ENCODE data around the gene CACNA1F. TPM values are rescaled to one million over a fixed set of nuclear protein-coding genes. Genes with fewer than 3 reads are reported as not detected.

CACNA1F gene
- total and polyA plus RNA-seq, 9 of the 15 experiments (the other 6 are each of a cell fraction or from before 2014, with no cell fraction given): under 0.01 to 0.41 (median 0.03) TPM; not detected in 3

DNA sequence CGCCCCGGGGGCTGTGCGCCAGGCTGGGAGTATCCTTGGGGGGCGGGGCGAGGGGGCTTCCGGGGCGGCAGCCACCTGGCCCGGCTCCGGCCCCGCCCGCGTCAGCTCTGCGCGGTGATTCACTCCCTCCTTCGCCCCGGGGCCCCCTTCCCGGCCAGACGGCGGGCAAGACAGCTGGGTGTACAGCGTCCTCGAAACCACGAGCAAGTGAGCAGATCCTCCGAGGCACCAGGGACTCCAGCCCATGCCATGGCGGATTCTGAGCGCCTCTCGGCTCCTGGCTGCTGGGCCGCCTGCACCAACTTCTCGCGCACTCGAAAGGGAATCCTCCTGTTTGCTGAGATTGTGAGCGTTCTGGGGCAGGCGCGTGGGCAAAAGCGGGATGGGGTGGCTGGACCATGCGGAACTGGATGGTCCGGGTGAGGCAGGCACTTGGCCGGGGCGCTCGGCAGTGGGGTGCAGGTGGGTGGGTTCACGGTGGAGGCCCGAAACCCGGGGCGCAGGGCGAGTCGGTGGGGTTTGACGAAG, 61.3 kb downstream of the CACNA1F start, which contains the start of gene PLP2 (continued):
- TF ChIP-seq MGA (IDR thresholded peaks at IDR 0.05) (peak; percentile 28; the same call in 1 of the 2 replicates), E2F6 (IDR thresholded peaks at IDR 0.05; ENCODE audit: borderline replicate concordance in 1 of 2, extremely low read depth in 1 of 2, insufficient read depth in 1 of 2, insufficient read length in 1 of 2, low read depth in 1 of 2, low read length in 1 of 2, poor library complexity in 1 of 2, severe bottlenecking in 1 of 2) (peak; percentile 9 to 53), BCLAF1 (IDR thresholded peaks at IDR 0.05; ENCODE audit: borderline replicate concordance in 1 of 2, control insufficient read depth in 1 of 2, low read depth in 2 of 2, low read length in 1 of 2) (no peak), ZNF277 (CRISPR knock-in tag; IDR thresholded peaks at IDR 0.05; ENCODE audit: borderline replicate concordance) (no peak), ZNF780A (CRISPR knock-in tag; IDR thresholded peaks at IDR 0.05) (no peak), JUN (IDR thresholded peaks at IDR 0.05; ENCODE audit: borderline replicate concordance, low read depth, low read length) (0 out of 2 replicates have a peak, but pooled peaks have one; percentile 15), JUN (CRISPR knock-in tag; IDR thresholded peaks at IDR 0.05; ENCODE audit: borderline replicate concordance) (no peak), POLR2G (IDR thresholded peaks at IDR 0.05; ENCODE audit: low read depth, low read length) (peak; percentile 86)
